Small intestine (tissue), 7 donors: ENCODE measurements around the gene PGRMC1. TPM values are rescaled to one million over a fixed set of nuclear protein-coding genes. Genes with fewer than 3 reads are reported as not detected.

ENCODE experiments used
- DNase-seq, 2 donors: peaks; one replicate each; pipeline versions ENCODE4 v3.0.0 to v3.0.0-alpha.2; 2013
- FAIRE-seq: peaks from 2 replicates; lab custom pipeline; 2012; peaks lifted over from hg19 to GRCh38; lab: Jason Lieb, UNC
- H3K27ac ChIP-seq, 3 donors: one replicate each; pipeline ENCODE4 v1.5.1; 2013; ENCODE audit warnings: low read length in 2 of 3, mild to moderate bottlenecking in 2 of 3, control low read depth in 1 of 3, inconsistent platforms in 1 of 3, low read depth in 1 of 3, moderate library complexity in 1 of 3
- H3K27me3 ChIP-seq, 3 donors: one replicate each; pipeline ENCODE4 v1.6.1; 2013; ENCODE audit warnings: low read length in 3 of 3, inconsistent platforms in 1 of 3; ENCODE audit not compliant: control insufficient read depth in 3 of 3, insufficient read depth in 3 of 3
- H3K36me3 ChIP-seq, 3 donors: one replicate each; pipeline ENCODE4 v1.6.1; 2013; ENCODE audit warnings: low read length in 3 of 3, inconsistent platforms in 1 of 3, low read depth in 1 of 3, mild to moderate bottlenecking in 1 of 3, moderate library complexity in 1 of 3; ENCODE audit not compliant: control insufficient read depth in 3 of 3, insufficient read depth in 2 of 3
- H3K4me1 ChIP-seq, 3 donors: one replicate each; pipeline ENCODE4 v1.6.1; 2013; ENCODE audit warnings: low read length in 2 of 3, inconsistent platforms in 1 of 3, low read depth in 1 of 3, mild to moderate bottlenecking in 1 of 3, moderate library complexity in 1 of 3; ENCODE audit not compliant: control insufficient read depth in 3 of 3, insufficient read depth in 2 of 3
- H3K4me3 ChIP-seq, 3 donors: one replicate each; pipeline ENCODE4 v1.5.1; 2013; ENCODE audit warnings: low read length in 3 of 3, control low read depth in 1 of 3, inconsistent platforms in 1 of 3, low read depth in 1 of 3, mild to moderate bottlenecking in 1 of 3, moderate library complexity in 1 of 3
- H3K9me3 ChIP-seq, 2 donors: one replicate each; pipeline ENCODE4 v1.6.1; 2013; ENCODE audit warnings: low read depth in 1 of 2, low read length in 1 of 2; ENCODE audit not compliant: control insufficient read depth in 2 of 2, insufficient read depth in 1 of 2
- WGBS, 3 donors: extraction: QIAGEN DNeasy Blood & Tissue Kit; methylation state at CpG; one replicate each; pipeline ENCODE4 v1.1.7; 2013; 5-methylcytosine and 5-hydroxymethylcytosine counted together
- polyA plus RNA-seq, 4 donors: library from polyadenylated mRNA; stranded (reverse) in 3 of 4; unstranded in 1 of 4; fragments of 200-250 nt in 3 of 4; fragments of 120-200 nt in 1 of 4; gene quantifications; one replicate each; pipeline versions ENCODE4 v1.2.1 to v1.2.3, GENCODE V29; 2013
- donor health status: healthy with polysubstance abuse.
- donor health status: control.
- donor health status: control.
- donor health status: Bipolar disorder and iron deficiency.
- donor health status: healthy.

Gene PGRMC1
- polyA plus RNA-seq, 4 donors = 97.0 to 295 (median 109) TPM

GRCh38 chrX:119222932-119223331 lies 13.2 kb upstream of the PGRMC1 start:
- Histone ChIP-seq H3K27ac (no peak overlapping the region), H3K27me3 (no peaks in the 10 kb centered on the region), H3K9me3 (no peaks in the 10 kb centered on the region), H3K36me3 (no peaks in the 10 kb centered on the region), H3K4me1 (no peaks in the 10 kb centered on the region), H3K4me3 (no peak overlapping the region)
- FAIRE-seq = no peak
- no peak for DNase-seq
- 78 to 85% (median 84%) methylated on average over 35 to 37 of the region's 37 CpGs for WGBS, 3 donors

GRCh38 chrX:119223783-119224182 lies 12.3 kb upstream of the PGRMC1 start:
- FAIRE-seq (no peak), DNase-seq (no peak)
- no peaks in the 10 kb centered on the region for H3K36me3 ChIP-seq
- H3K4me3 ChIP-seq = no peak overlapping the region
- H3K27me3 ChIP-seq = no peaks in the 10 kb centered on the region
- H3K27ac ChIP-seq = no peak overlapping the region
- no peaks in the 10 kb centered on the region for H3K4me1 ChIP-seq
- H3K9me3 ChIP-seq = no peaks in the 10 kb centered on the region

DNA sequence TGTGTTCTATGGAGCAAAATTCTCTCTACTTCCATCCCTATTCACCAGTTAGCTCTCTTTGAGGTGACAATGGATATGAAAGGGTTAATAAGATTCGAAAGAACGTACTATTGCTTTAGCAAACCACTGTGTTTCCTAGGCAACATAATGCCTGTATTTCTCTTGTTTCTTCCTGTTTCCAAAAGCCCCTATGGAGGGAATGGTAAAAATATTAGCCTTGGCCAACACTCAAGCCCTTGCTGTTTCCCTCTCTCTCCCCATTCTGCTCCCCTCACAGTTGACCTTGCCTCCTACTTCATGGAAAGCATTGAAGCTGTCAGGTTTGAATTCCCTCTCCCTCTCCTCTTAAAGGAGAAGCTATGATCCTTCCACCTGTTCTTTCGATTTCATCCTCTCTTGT lies 9.6 kb upstream of the PGRMC1 start:
- Histone ChIP-seq H3K4me3 (no peak overlapping the region), H3K27ac (no peak overlapping the region), H3K36me3 (no peaks in the 10 kb centered on the region), H3K4me1 (no peaks in the 10 kb centered on the region), H3K9me3 (no peaks in the 10 kb centered on the region), H3K27me3 (peaks cover 0 to 2% (median 0%) of the 10 kb centered on the region in 3 donors)
- no peak for DNase-seq
- no peak for FAIRE-seq
- 28 to 47% (median 28%) methylated on average over 3 of the region's 3 CpGs for WGBS, 3 donors

DNA sequence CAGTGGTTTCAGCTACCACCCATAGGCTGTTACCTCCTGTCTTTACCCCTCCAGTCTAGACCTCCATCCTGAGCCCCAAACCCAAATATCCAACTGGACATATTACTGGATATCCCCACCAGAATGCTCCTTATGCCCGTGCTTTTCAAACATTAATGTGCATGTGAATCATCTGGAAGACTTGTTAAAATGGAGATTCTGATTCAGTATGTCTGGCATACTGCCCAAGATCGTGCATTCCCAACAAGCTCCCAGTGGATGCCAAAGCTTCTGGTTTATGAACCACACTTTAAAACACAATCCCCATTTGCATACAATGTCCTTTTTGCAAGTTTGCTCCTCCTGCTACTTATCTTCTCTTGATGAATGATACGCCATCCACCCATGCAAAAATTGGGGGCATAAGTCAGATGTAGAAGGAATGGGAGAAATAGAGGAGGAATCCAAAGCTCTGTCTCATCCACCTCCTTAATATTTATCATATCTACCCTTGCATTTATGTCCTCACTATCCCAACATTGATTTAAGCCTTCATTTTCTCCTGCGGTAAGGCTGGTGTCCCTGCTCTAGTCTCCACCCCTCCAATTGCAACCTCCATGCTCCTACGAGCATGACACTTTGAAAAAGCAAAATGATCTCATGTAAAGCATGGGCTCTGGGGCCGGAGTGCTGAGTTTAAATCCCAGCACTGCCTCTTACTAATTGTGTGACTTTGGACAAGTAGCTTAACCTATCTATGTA lies 7.4 kb upstream of the PGRMC1 start:
- no peaks in the 10 kb centered on the region for H3K9me3 ChIP-seq
- H3K27me3 ChIP-seq = peaks cover 0 to 2% (median 0%) of the 10 kb centered on the region in 3 donors
- no peaks in the 10 kb centered on the region for H3K4me1 ChIP-seq
- no peaks in the 10 kb centered on the region for H3K36me3 ChIP-seq
- DNase-seq (no peak), FAIRE-seq (no peak)
- 64 to 75% (median 68%) methylated on average over 6 of the region's 6 CpGs for WGBS, 3 donors
- no peak overlapping the region for H3K27ac ChIP-seq
- H3K4me3 ChIP-seq = no peak overlapping the region

DNA sequence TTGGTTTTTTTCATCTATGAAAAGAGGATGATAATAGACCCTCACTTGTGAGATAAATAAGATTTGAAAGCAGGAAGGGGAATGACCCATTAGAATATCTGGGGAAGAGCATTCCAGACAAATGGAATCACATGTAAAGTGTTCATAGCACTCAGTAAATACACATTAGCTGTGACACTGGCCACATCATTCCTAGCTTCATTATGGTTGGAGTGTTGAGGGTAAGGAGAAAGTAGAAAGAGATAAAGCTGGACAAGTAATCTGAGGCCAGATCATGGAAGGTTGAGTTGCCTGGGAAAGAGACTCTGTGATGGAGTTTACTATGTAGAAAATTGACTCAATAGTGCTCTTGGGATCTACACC lies 6.9 kb upstream of the PGRMC1 start:
- Histone ChIP-seq H3K4me1 (no peaks in the 10 kb centered on the region), H3K36me3 (no peaks in the 10 kb centered on the region), H3K9me3 (no peaks in the 10 kb centered on the region), H3K27me3 (peaks cover 0 to 2% (median 0%) of the 10 kb centered on the region in 3 donors), H3K27ac (no peak overlapping the region), H3K4me3 (no peak overlapping the region)
- no peak for FAIRE-seq
- no peak for DNase-seq

DNA sequence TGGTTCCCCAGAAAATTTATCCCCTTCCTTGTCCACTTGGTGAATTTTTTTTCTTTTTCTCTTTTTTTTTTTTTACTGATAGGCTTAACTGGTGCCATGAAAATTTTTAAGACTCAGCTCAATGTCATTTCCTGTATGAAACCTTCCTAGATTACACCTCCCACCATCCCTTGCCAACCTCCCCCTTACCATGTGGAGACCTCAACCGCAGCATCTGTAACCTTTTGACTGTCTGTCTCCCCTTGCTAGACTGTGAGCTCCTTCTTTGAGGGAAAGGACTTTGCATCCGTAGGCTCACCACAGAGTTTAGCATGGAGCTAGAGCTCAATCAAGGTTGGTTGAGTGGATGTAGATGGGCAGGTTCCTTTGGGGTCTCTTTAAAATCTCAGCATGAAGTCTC lies 5.2 kb upstream of the PGRMC1 start:
- Histone ChIP-seq H3K9me3 (no peaks in the 10 kb centered on the region), H3K27me3 (peaks cover 0 to 2% (median 0%) of the 10 kb centered on the region in 3 donors), H3K36me3 (no peaks in the 10 kb centered on the region), H3K4me3 (no peak overlapping the region), H3K4me1 (no peaks in the 10 kb centered on the region), H3K27ac (no peak overlapping the region)
- WGBS, 3 donors = 71 to 81% (median 80%) methylated on average over 2 of the region's 2 CpGs
- no peak for FAIRE-seq
- DNase-seq = no peak

DNA sequence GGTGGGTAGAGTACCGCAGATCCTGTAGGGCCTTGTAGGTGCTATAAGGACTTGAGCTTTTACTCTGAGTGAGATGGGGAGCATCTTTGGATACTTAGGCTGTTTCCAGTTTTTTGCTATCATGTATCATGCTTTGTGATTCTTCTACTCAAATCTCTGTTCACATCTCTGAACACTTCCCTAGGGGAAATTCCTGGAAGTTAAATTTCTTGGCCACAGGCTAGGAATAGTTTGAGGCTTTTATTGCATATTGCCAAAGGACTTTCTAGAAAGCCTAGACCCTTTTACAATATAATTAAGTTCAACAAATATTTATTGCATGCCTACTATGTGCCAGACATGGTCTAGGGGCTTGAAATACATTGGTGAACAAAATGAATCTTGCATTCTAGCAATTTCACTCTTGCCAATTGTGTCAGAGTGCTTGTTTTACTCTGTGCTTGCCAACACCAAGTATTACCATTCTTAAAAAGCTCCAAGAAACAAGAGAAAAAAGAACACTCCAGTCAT lies 4.1 kb upstream of the PGRMC1 start:
- DNase-seq = no peak
- no peak for FAIRE-seq
- Histone ChIP-seq H3K4me1 (no peaks in the 10 kb centered on the region), H3K27ac (no peak overlapping the region), H3K36me3 (no peaks in the 10 kb centered on the region), H3K27me3 (peaks cover 0 to 2% (median 0%) of the 10 kb centered on the region in 3 donors), H3K4me3 (no peak overlapping the region), H3K9me3 (no peaks in the 10 kb centered on the region)
- 82 to 100% (median 96%) methylated on average over 1 of the region's 1 CpG for WGBS, 3 donors

GRCh38 chrX:119235051-119235511 lies 1.0 kb upstream of the PGRMC1 start:
- DNase-seq = no peak
- 77 to 86% (median 84%) methylated on average over 8 of the region's 8 CpGs for WGBS, 3 donors
- H3K4me3 ChIP-seq = no peak overlapping the region

More at GRCh38 chrX:119235051-119235511, 1.0 kb upstream of the PGRMC1 start:
- H3K36me3 ChIP-seq = peaks cover 0 to under 1% (median 0%) of the 10 kb centered on the region in 3 donors
- no peaks in the 10 kb centered on the region for H3K9me3 ChIP-seq
- H3K27me3 ChIP-seq = no peaks in the 10 kb centered on the region
- peaks cover 0 to 10% (median 0%) of the 10 kb centered on the region in 3 donors for H3K4me1 ChIP-seq
- no peak overlapping the region for H3K27ac ChIP-seq
- FAIRE-seq = no peak
